GM10266 (cell line): ENCODE data around the gene C10orf62.

Experiments used
- DNase-seq: peaks from one replicate; pipeline ENCODE4 v3.0.0; 2012; ENCODE audit errors: extremely low spot score
- TF ChIP-seq, protein P1 (sequence below): IDR thresholded peaks from 2 replicates; pipeline ENCODE4 v1.5.1; 2012; ENCODE audit warnings: mild to moderate bottlenecking, low read depth; ENCODE audit not compliant: control insufficient read depth, insufficient read depth; ENCODE audit errors: missing control alignments

The C10orf62 gene

GRCh38 chr10:97597778-97598177 lies 8.3 kb downstream of the C10orf62 start:
- TF ChIP-seq, protein P1, sequence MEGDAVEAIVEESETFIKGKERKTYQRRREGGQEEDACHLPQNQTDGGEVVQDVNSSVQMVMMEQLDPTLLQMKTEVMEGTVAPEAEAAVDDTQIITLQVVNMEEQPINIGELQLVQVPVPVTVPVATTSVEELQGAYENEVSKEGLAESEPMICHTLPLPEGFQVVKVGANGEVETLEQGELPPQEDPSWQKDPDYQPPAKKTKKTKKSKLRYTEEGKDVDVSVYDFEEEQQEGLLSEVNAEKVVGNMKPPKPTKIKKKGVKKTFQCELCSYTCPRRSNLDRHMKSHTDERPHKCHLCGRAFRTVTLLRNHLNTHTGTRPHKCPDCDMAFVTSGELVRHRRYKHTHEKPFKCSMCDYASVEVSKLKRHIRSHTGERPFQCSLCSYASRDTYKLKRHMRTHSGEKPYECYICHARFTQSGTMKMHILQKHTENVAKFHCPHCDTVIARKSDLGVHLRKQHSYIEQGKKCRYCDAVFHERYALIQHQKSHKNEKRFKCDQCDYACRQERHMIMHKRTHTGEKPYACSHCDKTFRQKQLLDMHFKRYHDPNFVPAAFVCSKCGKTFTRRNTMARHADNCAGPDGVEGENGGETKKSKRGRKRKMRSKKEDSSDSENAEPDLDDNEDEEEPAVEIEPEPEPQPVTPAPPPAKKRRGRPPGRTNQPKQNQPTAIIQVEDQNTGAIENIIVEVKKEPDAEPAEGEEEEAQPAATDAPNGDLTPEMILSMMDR = no peak
- DNase-seq = no peak

GRCh38 chr10:97598407-97599271 lies 9.1 kb downstream of the C10orf62 start:
- TF ChIP-seq, protein P1 = no peak
- no peak for DNase-seq

DNA sequence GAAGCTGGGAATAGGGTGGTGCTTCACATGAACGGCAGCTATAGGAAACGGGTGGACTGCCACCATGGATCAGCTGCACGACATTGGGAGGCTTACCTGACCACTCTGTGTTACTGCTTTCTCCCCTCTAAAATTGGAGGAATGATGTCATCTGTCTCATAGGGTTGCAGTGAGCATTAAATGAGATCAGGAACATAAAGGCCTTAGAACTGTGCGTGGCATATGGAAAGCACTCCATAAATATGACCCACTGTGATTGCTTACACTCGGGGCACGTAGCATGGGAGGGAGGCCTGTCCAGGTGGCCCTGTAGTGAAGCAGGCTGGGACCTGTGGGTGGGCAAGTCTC lies 9.7 kb downstream of the C10orf62 start:
- TF ChIP-seq, protein P1 = no peak
- no peak for DNase-seq

GRCh38 chr10:97600616-97601015 lies 11.1 kb downstream of the C10orf62 start:
- TF ChIP-seq, protein P1 = no peak
- no peak for DNase-seq

DNA sequence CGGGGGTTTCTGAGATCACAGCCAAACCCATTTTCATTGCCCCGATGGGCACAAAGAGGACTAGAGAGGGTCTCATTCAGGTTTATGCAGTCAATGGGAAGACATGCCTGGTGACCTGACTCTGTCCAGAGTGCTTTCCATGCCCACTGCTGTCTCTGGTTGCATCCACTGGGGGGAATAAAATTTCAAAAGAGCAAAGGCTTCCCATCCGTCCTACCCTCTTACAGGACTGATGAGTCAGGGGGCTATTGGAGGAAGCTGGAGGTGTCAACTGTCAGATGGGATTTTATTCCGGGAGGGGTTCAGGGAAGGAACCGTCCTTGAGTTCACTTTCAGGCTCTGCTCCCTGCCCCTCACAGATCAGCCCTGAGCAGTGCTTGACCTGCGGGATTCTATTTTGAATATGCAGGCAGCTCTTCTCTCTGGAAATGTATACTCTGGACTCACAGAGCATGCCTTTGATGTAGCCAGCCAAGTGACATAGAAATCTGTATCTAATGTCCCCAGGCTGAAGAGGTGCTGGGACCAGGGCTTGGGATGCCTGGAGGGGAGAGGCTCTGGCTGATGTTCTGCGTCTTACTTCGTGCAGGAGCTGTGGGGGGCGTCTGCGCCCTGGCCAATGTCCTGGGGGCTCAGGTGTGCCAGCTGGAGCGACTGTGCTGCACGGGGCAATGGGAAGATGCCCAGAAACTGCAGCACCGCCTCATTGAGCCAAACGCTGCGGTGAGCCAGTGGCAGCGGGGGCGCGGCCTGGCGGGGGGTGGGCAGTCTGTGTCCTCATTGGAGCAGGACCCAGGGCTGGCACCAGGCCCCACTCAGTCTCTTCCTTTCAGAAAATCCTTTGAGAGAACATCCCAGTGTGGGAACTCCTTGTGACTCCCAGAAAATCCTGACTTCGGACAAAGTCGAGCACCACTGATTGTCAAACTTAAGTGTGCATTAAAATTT lies 12.0 kb downstream of the C10orf62 start:
- no peak for DNase-seq
- TF ChIP-seq, protein P1 = no peak

DNA sequence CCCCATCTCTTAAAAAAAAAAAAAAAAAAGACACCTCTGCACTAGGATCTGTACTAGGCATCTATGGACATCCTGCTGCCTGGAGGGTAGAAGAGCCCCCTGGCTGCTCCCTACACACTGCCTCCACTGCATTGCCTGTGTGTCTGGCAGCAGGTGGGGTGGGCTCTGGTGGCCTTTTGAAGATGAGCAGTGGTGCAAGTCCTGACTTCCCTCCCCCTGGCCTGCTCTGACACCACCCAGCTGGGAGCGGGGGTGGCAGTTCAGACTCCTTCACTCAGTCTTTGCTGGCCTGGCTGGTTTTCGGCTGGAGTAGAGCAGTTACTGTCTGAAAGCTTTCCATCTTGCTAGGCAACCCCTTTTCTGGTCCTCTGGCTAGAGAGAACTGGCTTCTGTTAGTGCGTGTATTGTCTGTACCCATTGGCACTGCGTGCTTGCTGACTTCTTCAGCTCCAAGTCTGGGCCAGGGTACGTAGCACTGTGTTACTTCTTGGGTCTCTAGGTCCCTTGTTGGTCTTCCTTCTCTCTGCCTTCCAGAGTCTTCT lies 17.6 kb downstream of the C10orf62 start:
- DNase-seq = no peak
- TF ChIP-seq, protein P1 = no peak
